Astrocyte (in vitro differentiated cells and primary cell): Measurements from ENCODE around the gene EP300.
"Not testable (repeated sequence)": the region's sequence is repeated elsewhere in the genome, so short reads cannot be mapped to it uniquely, and the experiment has no call there.

ENCODE experiments used
- EZH2 ChIP-seq: IDR thresholded peaks from 2 replicates; pipeline ENCODE4 v1.6.1; 2012; ENCODE audit warnings: mild to moderate bottlenecking, low read length, inconsistent platforms; ENCODE audit not compliant: insufficient read depth
- TF ChIP-seq, protein P1 (sequence below): IDR thresholded peaks from 2 replicates; pipeline ENCODE4 v1.5.1; 2011; ENCODE audit warnings: low read depth, mild to moderate bottlenecking, inconsistent platforms, low read length, moderate library complexity; ENCODE audit not compliant: insufficient read depth

DNA sequence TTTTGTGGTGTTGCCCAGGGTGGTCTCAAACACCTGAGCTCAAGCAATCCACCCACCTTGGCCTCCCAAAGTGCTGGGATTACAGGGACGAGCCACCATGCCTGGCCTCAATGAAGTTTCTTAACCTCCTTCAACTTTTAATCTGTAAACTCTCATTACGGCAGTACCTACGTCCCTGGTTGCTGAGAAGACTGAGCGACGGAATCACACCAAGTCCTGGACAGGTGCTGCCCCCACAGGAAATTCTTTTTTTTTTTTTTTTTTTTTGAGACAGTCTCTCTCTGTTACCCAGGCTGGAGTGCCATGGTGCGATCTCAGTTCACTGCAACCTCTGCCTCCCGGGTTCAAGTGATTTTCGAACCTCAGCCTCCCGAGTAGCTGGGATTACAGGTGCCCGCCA lies 24.4 kb upstream of the EP300 start:
- TF ChIP-seq, protein P1, sequence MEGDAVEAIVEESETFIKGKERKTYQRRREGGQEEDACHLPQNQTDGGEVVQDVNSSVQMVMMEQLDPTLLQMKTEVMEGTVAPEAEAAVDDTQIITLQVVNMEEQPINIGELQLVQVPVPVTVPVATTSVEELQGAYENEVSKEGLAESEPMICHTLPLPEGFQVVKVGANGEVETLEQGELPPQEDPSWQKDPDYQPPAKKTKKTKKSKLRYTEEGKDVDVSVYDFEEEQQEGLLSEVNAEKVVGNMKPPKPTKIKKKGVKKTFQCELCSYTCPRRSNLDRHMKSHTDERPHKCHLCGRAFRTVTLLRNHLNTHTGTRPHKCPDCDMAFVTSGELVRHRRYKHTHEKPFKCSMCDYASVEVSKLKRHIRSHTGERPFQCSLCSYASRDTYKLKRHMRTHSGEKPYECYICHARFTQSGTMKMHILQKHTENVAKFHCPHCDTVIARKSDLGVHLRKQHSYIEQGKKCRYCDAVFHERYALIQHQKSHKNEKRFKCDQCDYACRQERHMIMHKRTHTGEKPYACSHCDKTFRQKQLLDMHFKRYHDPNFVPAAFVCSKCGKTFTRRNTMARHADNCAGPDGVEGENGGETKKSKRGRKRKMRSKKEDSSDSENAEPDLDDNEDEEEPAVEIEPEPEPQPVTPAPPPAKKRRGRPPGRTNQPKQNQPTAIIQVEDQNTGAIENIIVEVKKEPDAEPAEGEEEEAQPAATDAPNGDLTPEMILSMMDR = not testable (repeated sequence)
- TF ChIP-seq EZH2 = not testable (repeated sequence)
